ENCODE measurements around the gene SLC49A3.

DNA sequence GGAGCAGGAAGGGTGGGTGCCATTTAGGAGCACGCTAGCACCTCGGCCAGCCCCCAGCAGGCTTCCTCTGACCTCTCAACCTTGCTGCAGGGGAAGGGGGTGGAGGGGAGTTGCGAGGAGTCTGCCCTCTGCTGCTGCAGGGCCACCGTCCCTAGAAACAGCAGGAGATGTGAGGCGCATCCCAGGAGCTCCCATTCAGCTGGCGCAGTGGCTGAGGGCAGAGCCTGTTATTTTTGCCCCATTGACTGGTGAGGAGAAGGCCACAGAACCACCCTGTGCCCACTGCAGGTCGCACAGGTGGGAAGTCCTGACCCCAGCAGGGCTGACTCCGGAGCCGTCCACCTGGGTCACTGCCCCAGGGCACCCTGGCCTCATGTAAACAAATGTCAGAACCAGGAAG is 55.5 kb downstream of the SLC49A3 start:
- TF ChIP-seq, protein P1, sequence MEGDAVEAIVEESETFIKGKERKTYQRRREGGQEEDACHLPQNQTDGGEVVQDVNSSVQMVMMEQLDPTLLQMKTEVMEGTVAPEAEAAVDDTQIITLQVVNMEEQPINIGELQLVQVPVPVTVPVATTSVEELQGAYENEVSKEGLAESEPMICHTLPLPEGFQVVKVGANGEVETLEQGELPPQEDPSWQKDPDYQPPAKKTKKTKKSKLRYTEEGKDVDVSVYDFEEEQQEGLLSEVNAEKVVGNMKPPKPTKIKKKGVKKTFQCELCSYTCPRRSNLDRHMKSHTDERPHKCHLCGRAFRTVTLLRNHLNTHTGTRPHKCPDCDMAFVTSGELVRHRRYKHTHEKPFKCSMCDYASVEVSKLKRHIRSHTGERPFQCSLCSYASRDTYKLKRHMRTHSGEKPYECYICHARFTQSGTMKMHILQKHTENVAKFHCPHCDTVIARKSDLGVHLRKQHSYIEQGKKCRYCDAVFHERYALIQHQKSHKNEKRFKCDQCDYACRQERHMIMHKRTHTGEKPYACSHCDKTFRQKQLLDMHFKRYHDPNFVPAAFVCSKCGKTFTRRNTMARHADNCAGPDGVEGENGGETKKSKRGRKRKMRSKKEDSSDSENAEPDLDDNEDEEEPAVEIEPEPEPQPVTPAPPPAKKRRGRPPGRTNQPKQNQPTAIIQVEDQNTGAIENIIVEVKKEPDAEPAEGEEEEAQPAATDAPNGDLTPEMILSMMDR (conservative IDR thresholded peaks at IDR 0.05), result no peak
- TF ChIP-seq EZH2 (IDR thresholded peaks at IDR 0.05; ENCODE audit: low read depth), result no peak

All from PC-9 (cell line).